Stimulated activated naive B cell treated with anti-CD40 and anti-IgM and Interleukin-4, amounts not matched to agents 10 μg/mL and 1 μg/mL and 100 μg/mL, for 72 hours (primary cell): ENCODE measurements around the gene SULF2.

Experiments used
- ATAC-seq, 2 donors: fragments of 150-1000 bp; cut with Tn5 transposase; replicated peaks; 2 replicates each; pipeline ENCODE4 v1.10.0; 2021; ENCODE audit warnings: moderate library complexity in 1 of 2
- DNase-seq: peaks from one replicate; pipeline ENCODE4 v3.0.0; 2021
- H3K27ac Mint-ChIP-seq: one replicate; pipeline ENCODE4 v1.8.0; 2022; ENCODE audit warnings: mild to moderate bottlenecking, mixed read lengths
- H3K27me3 Mint-ChIP-seq, 2 donors: one replicate each; pipeline ENCODE4 v1.8.0; 2022; ENCODE audit warnings: mixed read lengths in 2 of 2
- H3K36me3 Mint-ChIP-seq, 2 donors: one replicate each; pipeline ENCODE4 v1.8.0; 2022; ENCODE audit warnings: mixed read lengths in 2 of 2, mild to moderate bottlenecking in 1 of 2
- H3K4me1 Mint-ChIP-seq, 2 donors: one replicate each; pipeline ENCODE4 v1.8.0; 2022; ENCODE audit warnings: mixed read lengths in 2 of 2, mild to moderate bottlenecking in 1 of 2
- H3K4me3 Mint-ChIP-seq, 2 donors: one replicate each; pipeline ENCODE4 v1.8.0; 2022; ENCODE audit warnings: mild to moderate bottlenecking in 2 of 2, mixed read lengths in 2 of 2, moderate library complexity in 1 of 2
- H3K9me3 Mint-ChIP-seq, 2 donors: one replicate each; pipeline ENCODE4 v1.8.0; 2022; ENCODE audit warnings: mixed read lengths in 2 of 2, mild to moderate bottlenecking in 1 of 2

The SULF2 gene

DNA sequence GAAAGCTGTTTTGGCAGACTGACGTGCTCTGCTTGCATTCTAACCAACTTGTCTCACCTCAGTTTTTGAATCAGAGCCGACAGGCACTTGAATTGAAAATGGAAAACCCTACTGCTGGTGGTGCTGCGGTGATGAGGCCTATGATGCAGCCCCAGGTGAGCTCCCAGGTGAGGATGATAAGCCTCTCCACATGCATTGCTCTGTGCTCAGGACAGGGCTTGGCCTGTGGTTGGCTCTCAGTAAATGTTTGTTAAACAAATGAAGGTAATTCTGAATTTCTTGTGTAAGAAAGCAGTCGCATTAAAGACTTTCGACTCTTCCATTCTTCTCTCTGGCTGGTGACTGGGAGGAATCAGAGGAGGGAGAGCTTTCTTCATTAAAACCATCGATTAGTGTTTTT is 136.3 kb downstream of the SULF2 start:
- Mint-ChIP-seq H3K27me3 (no peaks in the 10 kb centered on the region), H3K36me3 (peaks cover 31 to 54% of the 10 kb centered on the region in 2 donors), H3K27ac (peak overlapping the region; percentile 47), H3K4me3 (no peak overlapping the region), H3K9me3 (no peaks in the 10 kb centered on the region), H3K4me1 (peaks cover 6 to 10% of the 10 kb centered on the region in 2 donors)
- ATAC-seq (no peak), DNase-seq (no peak)

DNA sequence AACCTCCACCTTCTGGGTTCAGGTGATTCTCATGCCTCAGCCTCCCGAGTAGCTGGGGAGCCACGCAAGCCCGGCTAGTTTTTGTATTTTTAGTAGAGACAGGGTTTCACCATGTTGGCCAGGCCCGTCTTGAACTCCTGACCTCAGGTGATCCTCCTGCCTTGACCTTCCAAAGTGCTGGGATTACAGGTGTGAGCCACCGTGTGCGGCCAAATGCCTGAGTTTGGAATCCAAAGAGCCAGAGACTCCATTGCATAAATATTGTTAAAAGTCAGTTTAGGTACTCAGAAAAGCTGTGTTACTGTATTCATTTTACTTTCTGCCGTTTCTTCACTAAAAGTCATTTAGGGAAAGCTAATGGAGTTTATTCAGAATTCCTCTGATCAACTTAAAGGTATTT is 137.3 kb downstream of the SULF2 start:
- Mint-ChIP-seq H3K27ac (no peak overlapping the region), H3K9me3 (no peaks in the 10 kb centered on the region), H3K4me3 (no peak overlapping the region), H3K27me3 (no peaks in the 10 kb centered on the region), H3K36me3 (peaks cover 35 to 57% of the 10 kb centered on the region in 2 donors), H3K4me1 (peaks cover 7 to 10% of the 10 kb centered on the region in 2 donors)
- DNase-seq: no peak
- no peak for ATAC-seq

DNA sequence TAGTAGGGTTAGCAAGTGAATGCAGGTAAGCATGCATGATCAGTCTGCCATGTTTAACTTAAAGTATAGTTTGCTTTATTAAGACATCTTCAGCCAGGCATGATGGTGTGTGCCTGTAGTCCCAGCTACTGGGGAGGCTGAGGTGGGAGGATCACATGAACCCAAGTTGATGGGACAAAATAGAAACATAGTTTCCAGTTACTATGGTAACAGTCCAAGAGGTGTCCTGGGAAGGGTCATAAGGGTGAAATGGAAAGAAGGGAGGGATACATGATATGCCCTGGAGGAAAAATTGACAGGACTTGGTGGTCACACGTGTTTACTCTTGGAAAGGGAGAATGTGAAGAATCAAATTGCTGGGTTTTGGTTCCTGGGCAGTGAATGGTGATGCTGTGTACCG is 139.6 kb downstream of the SULF2 start:
- DNase-seq (no peak), ATAC-seq (no peak)
- H3K27me3 Mint-ChIP-seq: no peaks in the 10 kb centered on the region
- H3K4me3 Mint-ChIP-seq: no peak overlapping the region
- peaks cover 39 to 53% of the 10 kb centered on the region in 2 donors for H3K36me3 Mint-ChIP-seq
- H3K9me3 Mint-ChIP-seq: no peaks in the 10 kb centered on the region
- H3K4me1 Mint-ChIP-seq: peaks cover 5 to 10% of the 10 kb centered on the region in 2 donors
- H3K27ac Mint-ChIP-seq: peak overlapping the region; percentile 68

DNA sequence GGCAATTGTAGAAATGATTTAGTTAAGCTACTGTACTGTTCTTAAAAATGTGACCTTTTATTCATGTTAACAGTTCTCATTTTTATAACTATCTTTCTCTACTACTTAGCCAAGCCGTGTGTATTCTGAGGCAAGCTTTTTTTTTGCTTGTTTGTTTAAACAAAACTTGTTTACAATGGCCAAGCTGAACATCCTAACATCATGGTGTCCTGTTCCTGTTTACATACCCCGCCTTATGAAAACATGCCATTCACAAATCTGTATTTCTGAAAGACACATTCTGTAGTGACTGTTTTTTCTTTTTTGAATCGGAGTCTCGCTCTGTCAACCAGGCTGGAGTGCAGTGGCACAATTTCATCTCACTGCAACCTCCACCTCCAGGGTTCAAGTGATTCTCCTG is 142.7 kb downstream of the SULF2 start:
- no peak for ATAC-seq
- H3K4me3 Mint-ChIP-seq: no peak overlapping the region
- H3K4me1 Mint-ChIP-seq: peaks cover 8 to 10% of the 10 kb centered on the region in 2 donors
- no peak for DNase-seq
- H3K36me3 Mint-ChIP-seq: peaks cover 45 to 60% of the 10 kb centered on the region in 2 donors
- peak overlapping the region; percentile 70 for H3K27ac Mint-ChIP-seq
- H3K9me3 Mint-ChIP-seq: no peaks in the 10 kb centered on the region
- no peaks in the 10 kb centered on the region for H3K27me3 Mint-ChIP-seq

DNA sequence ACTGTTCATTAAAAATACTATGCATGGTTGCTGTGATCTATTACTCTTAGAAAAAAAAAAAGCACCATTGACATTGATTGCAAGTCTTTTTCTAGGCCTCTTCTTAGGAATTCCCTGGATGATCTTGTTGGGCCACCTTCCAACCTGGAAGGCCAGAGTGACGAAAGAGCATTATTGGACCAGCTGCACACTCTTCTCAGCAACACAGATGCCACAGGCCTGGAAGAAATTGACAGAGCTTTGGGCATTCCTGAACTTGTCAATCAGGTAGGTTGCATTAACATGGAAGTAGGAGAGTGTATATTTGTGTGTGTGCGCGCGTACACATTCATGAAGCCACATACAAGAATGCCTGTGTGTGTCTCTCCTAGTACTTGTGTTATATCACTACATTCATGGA is 143.2 kb downstream of the SULF2 start:
- Mint-ChIP-seq H3K4me1 (peaks cover 8 to 10% of the 10 kb centered on the region in 2 donors), H3K36me3 (peaks cover 47 to 65% of the 10 kb centered on the region in 2 donors), H3K27ac (peak overlapping the region; percentile 25), H3K4me3 (no peak overlapping the region), H3K9me3 (no peaks in the 10 kb centered on the region), H3K27me3 (no peaks in the 10 kb centered on the region)
- ATAC-seq (no peak), DNase-seq (no peak)

DNA sequence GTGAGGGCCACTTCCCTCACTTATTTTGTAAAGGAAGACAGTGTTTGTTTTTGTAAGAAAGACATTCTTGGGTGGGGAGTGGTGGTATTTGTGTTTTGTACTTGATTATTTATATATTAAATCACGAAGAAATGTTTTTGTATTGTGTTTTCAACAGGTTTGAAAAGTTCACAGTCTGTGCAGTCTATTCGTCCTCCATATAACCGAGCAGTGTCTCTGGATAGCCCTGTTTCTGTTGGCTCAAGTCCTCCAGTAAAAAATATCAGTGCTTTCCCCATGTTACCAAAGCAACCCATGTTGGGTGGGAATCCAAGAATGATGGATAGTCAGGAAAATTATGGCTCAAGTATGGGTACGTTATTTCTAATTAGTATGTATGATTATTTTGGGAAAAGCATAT is 146.4 kb downstream of the SULF2 start:
- peaks cover 4 to 8% of the 10 kb centered on the region in 2 donors for H3K4me1 Mint-ChIP-seq
- no peak for ATAC-seq
- H3K27me3 Mint-ChIP-seq: no peaks in the 10 kb centered on the region
- no peak overlapping the region for H3K27ac Mint-ChIP-seq
- peaks cover 41 to 59% of the 10 kb centered on the region in 2 donors for H3K36me3 Mint-ChIP-seq
- no peak overlapping the region for H3K4me3 Mint-ChIP-seq
- H3K9me3 Mint-ChIP-seq: no peaks in the 10 kb centered on the region
- no peak for DNase-seq

DNA sequence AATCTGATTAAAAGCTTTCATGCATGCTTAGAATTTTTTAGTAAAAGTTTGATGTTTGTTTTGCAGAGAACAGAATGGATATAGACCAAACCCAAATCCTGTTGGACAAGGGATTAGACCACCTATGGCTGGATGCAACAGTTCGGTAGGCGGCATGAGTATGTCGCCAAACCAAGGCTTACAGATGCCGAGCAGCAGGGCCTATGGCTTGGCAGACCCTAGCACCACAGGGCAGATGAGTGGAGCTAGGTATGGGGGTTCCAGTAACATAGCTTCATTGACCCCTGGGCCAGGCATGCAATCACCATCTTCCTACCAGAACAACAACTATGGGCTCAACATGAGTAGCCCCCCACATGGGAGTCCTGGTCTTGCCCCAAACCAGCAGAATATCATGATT is 150.0 kb downstream of the SULF2 start:
- Mint-ChIP-seq H3K9me3 (no peaks in the 10 kb centered on the region), H3K27ac (peak overlapping the region; percentile 31), H3K4me3 (no peak overlapping the region), H3K4me1 (peaks cover 4 to 11% of the 10 kb centered on the region in 2 donors), H3K27me3 (no peaks in the 10 kb centered on the region), H3K36me3 (peaks cover 42 to 61% of the 10 kb centered on the region in 2 donors)
- ATAC-seq (no peak), DNase-seq (no peak)

DNA sequence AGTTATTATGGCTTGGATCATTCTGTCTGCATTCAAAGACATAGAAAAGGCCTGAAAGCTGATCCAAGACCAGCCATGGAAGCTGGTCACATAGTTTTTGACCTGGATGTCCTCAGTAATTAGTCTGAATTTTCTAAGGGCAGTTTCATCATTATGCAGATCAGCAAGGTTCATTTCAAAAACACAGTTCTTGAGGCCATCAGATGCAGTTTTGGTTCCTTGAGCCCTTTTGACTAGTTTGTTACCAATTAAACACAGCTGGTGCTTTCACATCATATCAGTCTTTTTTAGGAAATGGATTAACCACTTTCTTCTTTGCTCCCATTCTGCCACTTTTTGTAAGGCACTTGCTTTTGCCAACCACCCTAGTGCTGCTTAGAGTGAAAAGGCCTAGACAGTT is 154.2 kb downstream of the SULF2 start:
- Mint-ChIP-seq H3K27me3 (no peaks in the 10 kb centered on the region), H3K4me1 (peaks cover 0 to 13% of the 10 kb centered on the region in 2 donors), H3K9me3 (no peaks in the 10 kb centered on the region), H3K4me3 (no peak overlapping the region), H3K27ac (no peak overlapping the region), H3K36me3 (peaks cover 29 to 49% of the 10 kb centered on the region in 2 donors)
- DNase-seq (no peak), ATAC-seq (no peak)

DNA sequence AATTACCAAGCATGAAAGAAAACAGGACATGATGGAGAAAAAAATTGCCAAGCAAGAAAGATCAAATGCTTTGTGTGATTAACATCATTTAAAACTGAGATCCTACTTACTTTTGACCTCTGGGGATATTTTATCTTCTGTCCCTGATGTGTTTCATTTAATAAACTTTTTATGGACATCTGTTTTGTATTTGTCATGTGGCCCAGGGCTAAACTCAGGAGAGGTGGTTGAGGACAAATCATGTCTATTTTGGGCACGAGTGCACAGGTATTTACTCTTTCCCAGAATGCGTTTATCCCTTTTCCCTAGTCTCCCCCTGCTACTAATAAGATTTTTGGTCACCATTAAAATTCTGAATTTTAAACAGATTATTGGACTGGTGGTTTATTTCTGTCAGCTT is 155.4 kb downstream of the SULF2 start:
- no peak overlapping the region for H3K4me3 Mint-ChIP-seq
- no peak for ATAC-seq
- H3K4me1 Mint-ChIP-seq: peaks cover 0 to 14% of the 10 kb centered on the region in 2 donors
- H3K9me3 Mint-ChIP-seq: no peaks in the 10 kb centered on the region
- H3K27me3 Mint-ChIP-seq: no peaks in the 10 kb centered on the region
- peaks cover 25 to 57% of the 10 kb centered on the region in 2 donors for H3K36me3 Mint-ChIP-seq
- DNase-seq: no peak
- H3K27ac Mint-ChIP-seq: no peak overlapping the region

DNA sequence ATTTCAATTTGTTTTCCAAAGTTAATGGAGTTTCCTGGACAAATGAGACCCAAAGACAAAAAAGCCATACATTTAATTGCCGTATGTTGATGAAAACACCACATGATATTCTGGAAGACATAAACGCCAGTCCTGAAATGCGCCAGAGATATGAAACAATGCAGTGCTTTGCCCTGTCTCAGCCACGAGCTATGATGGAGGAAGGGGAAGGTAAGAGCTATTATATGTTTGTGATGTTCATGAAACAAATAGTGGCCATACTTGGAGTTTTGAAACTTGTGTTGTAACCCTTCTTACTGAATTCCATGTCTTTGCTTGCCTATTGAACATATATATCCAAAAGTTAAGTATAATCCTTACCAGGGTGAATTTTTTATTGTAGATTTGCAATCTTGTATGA is 157.7 kb downstream of the SULF2 start:
- peaks cover under 1 to 14% of the 10 kb centered on the region in 2 donors for H3K4me1 Mint-ChIP-seq
- H3K9me3 Mint-ChIP-seq: no peaks in the 10 kb centered on the region
- no peak overlapping the region for H3K27ac Mint-ChIP-seq
- no peak overlapping the region for H3K4me3 Mint-ChIP-seq
- DNase-seq: no peak
- peaks cover 24 to 56% of the 10 kb centered on the region in 2 donors for H3K36me3 Mint-ChIP-seq
- no peaks in the 10 kb centered on the region for H3K27me3 Mint-ChIP-seq
- ATAC-seq: no peak

DNA sequence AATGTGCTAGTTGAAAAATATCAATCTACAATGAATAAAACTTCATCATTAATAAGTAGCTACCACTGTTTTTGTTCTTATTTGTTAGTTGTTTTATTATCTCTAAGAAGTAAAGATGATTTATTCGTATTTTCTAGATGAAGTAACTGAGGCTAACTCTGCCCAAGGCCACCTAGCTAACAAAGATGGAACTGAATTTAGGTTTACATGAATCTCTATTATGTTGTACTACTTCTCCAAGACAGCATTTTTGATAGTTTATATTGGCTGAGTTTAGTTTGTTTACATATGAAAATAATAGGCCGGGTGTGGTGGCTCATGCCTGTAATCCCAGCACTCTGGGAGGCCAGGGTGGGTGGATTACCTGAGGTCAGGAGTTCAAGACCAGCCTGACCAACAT is 162.1 kb downstream of the SULF2 start:
- Mint-ChIP-seq H3K4me3 (no peak overlapping the region), H3K36me3 (peaks cover 20 to 46% of the 10 kb centered on the region in 2 donors), H3K4me1 (peaks cover 9 to 33% of the 10 kb centered on the region in 2 donors), H3K27ac (no peak overlapping the region), H3K9me3 (no peaks in the 10 kb centered on the region), H3K27me3 (no peaks in the 10 kb centered on the region)
- no peak for DNase-seq
- no peak for ATAC-seq

DNA sequence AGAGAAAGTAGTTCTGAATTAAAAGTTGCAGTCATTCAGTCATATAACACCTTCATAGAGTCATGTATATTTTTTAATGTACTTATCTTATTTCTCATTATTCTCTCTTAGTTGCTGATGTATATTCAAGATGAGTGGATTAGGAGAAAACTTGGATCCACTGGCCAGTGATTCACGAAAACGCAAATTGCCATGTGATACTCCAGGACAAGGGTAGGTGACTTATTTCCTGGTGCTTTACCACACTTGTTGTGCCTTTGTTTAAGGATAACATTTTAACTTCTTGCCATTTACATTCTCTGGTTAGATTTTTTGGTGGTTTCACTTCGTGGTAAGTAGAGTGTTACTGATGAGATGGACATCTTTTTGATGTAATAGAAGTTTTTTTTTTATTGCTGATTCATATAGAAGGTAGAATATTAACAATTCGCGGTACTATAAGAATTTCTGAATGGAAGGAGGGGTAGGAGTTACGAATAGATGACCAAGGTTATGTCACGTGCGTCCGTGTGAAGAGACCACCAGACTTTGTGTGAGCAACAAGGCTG is 163.1 kb downstream of the SULF2 start:
- Mint-ChIP-seq H3K27me3 (no peaks in the 10 kb centered on the region), H3K27ac (peak overlapping the region; percentile 81), H3K4me1 (peaks cover 10 to 42% of the 10 kb centered on the region in 2 donors), H3K9me3 (no peaks in the 10 kb centered on the region), H3K36me3 (peaks cover 24 to 44% of the 10 kb centered on the region in 2 donors), H3K4me3 (peak overlapping the region in 1 of 2 donors; percentile 62)
- DNase-seq (no peak), ATAC-seq (no peak)

DNA sequence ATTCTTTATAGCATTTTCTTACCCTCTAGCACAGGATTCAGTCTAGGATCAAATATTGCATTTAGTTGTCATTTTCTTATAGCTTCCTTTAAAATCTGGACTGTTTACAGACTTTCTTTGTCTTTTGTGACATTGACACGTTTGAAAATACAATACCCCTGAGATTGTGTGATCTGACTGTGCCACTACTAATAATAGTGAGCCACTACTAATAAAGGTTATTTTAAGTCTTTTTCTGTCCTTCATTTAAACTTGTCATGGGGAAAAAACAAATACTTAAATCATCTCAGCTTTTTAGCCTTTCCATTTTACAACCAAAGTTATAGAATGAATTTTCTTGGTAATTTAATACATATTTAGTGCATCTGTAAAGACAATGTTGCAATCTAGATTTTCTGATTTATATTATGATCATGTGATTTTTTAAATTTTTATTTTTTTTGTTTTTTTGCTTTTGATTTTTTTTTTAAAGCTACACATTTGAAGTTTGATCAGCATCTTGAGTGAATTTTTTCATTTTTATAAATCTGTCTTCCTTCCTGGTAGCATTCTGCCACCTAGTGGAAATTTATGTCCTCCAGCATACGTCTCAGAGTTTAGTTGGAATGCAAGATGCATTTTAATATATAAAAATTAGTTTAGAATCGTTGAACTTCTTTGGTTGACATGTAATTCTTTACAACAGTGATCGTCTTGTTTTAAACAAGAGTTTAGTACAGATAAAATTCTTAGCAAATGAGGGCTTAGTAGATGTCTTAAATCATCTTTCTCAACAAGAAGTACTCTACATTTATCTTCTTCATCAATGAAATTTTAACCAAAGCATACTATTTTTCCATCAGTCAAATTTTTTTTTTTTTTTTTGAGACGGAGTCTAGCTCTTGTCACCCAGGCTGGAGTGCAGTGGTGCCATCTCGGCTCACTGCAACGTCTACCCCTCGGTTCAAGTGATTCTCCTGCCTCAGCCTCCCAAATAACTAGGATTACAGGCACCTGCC is 164.2 kb downstream of the SULF2 start:
- ATAC-seq: peak; percentile 36 to 43
- Mint-ChIP-seq H3K36me3 (peaks cover 21 to 39% of the 10 kb centered on the region in 2 donors), H3K27me3 (no peaks in the 10 kb centered on the region)

DNA sequence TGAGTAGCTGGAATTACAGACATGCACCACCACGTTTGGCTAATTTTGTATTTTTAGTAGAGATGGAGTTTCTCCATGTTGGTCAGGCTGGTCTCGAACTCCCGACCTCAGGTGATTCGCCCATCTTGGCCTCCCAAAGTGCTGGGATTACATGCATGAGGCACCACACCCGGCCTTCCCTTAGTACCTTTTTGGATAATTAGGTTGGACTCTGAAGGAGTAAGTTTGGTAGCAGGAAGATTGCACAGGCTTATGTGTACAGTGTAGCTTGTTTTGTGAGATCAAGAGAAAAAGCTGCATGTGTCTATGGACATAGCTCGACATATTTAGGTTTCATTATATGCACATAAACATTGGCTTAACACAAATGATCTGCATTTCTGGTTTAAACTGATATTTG is 166.8 kb downstream of the SULF2 start:
- ATAC-seq: no peak
- Mint-ChIP-seq H3K4me3 (no peak overlapping the region), H3K9me3 (no peaks in the 10 kb centered on the region), H3K36me3 (peaks cover 23 to 32% of the 10 kb centered on the region in 2 donors), H3K4me1 (peaks cover 20 to 58% of the 10 kb centered on the region in 2 donors), H3K27ac (no peak overlapping the region), H3K27me3 (no peaks in the 10 kb centered on the region)
- no peak for DNase-seq

More for the DNA sequence above, 164.2 kb downstream of the SULF2 start:
- H3K27ac Mint-ChIP-seq: peak overlapping the region; percentile 14
- peaks cover 10 to 42% of the 10 kb centered on the region in 2 donors for H3K4me1 Mint-ChIP-seq
- H3K4me3 Mint-ChIP-seq: no peak overlapping the region
- no peaks in the 10 kb centered on the region for H3K9me3 Mint-ChIP-seq
- DNase-seq: no peak
